PC-3 (cell line): ENCODE data around the gene SH3PXD2A. TPM values are rescaled to one million over a fixed set of nuclear protein-coding genes. Genes with fewer than 3 reads are reported as not detected.

Experiments used
- ATAC-seq: fragments of 200-7000 bp; cut with Tn5 transposase; 2 replicates; pipeline ENCODE4 v1.9.1; 2020; ENCODE audit warnings: mild to moderate bottlenecking, moderate library complexity
- BruUV-seq: library from RNA; stranded (reverse); fragments of 400-500 nt; replicated peaks from 2 replicates; lab custom pipeline; 2021; lab: Mats Ljungman, UMichigan
- CTCF ChIA-PET: fragments of 300-600 bp; sonication (Branson Sonifier 250); formaldehyde crosslinking; loops from one replicate; lab custom pipeline; 2022; ENCODE audit warnings: antibody characterized with exemption; lab: Charles Lee
- POLR2A ChIA-PET: fragments of 300-600 bp; sonication (Branson Sonifier 250); formaldehyde crosslinking; loops from one replicate; lab custom pipeline; 2022; ENCODE audit warnings: antibody characterized with exemption; ENCODE audit not compliant: unreplicated experiment; lab: Charles Lee
- DNase-seq: peaks from one replicate; pipeline ENCODE4 v3.0.0-alpha.2; 2015
- H2AFZ ChIP-seq: fragments of 300-600 bp; sonication (generic); 2 replicates; pipeline ENCODE4 v1.6.0; 2016; ENCODE audit warnings: antibody characterized with exemption, low read length
- H3F3A ChIP-seq: fragments of 300-600 bp; sonication (generic); one replicate; pipeline ENCODE4 v1.6.0; 2017; ENCODE audit warnings: antibody characterized with exemption, low read length, control low read depth, mild to moderate bottlenecking; ENCODE audit not compliant: unreplicated experiment
- H3K27ac ChIP-seq: fragments of 300-600 bp; sonication (generic); 2 replicates; pipeline ENCODE4 v1.5.1; 2016; ENCODE audit warnings: mild to moderate bottlenecking, low read length
- H3K27me3 ChIP-seq: fragments of 300-600 bp; sonication (generic); 2 replicates; pipeline ENCODE4 v1.6.1; 2016; ENCODE audit warnings: low read length, mixed read lengths
- H3K36me3 ChIP-seq: fragments of 300-600 bp; sonication (generic); 2 replicates; pipeline ENCODE4 v1.6.1; 2016; ENCODE audit warnings: low read depth, mixed run types, low read length, mixed read lengths
- H3K4me1 ChIP-seq: fragments of 300-600 bp; sonication (generic); 2 replicates; pipeline ENCODE4 v1.5.1; 2016; ENCODE audit warnings: low read length; ENCODE audit not compliant: insufficient read depth
- H3K4me2 ChIP-seq: fragments of 300-600 bp; sonication (generic); 2 replicates; pipeline ENCODE4 v1.6.0; 2016; ENCODE audit warnings: low read length
- H3K4me3 ChIP-seq: fragments of 300-600 bp; sonication (generic); 2 replicates; pipeline ENCODE4 v1.5.1; 2016; ENCODE audit warnings: mild to moderate bottlenecking, low read length, mixed read lengths
- H3K79me2 ChIP-seq: fragments of 300-600 bp; sonication (generic); 2 replicates; pipeline ENCODE4 v1.6.1; 2017; ENCODE audit warnings: low read length, mixed read lengths
- H3K9ac ChIP-seq: fragments of 300-600 bp; sonication (generic); 2 replicates; pipeline ENCODE4 v1.6.0; 2016; ENCODE audit warnings: mild to moderate bottlenecking, low read length
- H3K9me2 ChIP-seq: fragments of 300-600 bp; sonication (generic); replicated peaks from 2 replicates; pipeline ENCODE4 v1.6.1; 2016; ENCODE audit warnings: mixed run types, low read length, mixed read lengths
- H3K9me3 ChIP-seq: fragments of 300-600 bp; sonication (generic); 2 replicates; pipeline ENCODE4 v1.6.1; 2016; ENCODE audit warnings: low read length, mixed read lengths
- H4K20me1 ChIP-seq: fragments of 300-600 bp; sonication (generic); 2 replicates; pipeline ENCODE4 v1.6.1; 2016; ENCODE audit warnings: low read length, mixed read lengths
- EZH2 ChIP-seq: fragments of 300-600 bp; sonication (generic); IDR thresholded peaks from one replicate; pipeline ENCODE4 v1.6.1; 2017; ENCODE audit warnings: antibody characterized with exemption, mild to moderate bottlenecking, low read length; ENCODE audit not compliant: unreplicated experiment
- EZH2phosphoT487 ChIP-seq: fragments of 300-600 bp; sonication (generic); IDR thresholded peaks from 2 replicates; pipeline ENCODE4 v1.6.1; 2018; ENCODE audit warnings: mild to moderate bottlenecking, antibody characterized with exemption, low read length, borderline replicate concordance
- intact Hi-C: fragments of 100-400 bp; cut with micrococcal nuclease; formaldehyde crosslinking; loops from 2 replicates; pipeline ENCODE4 v1.9.0; 2023
- total RNA-seq: library from RNA; depleted of rRNA; stranded (reverse); fragments of >200 nt; gene quantifications from 2 replicates; pipeline ENCODE4 v1.2.3, GENCODE V29; 2014
- TF ChIP-seq, protein P1 (sequence below): fragments of 300-600 bp; sonication (generic); conservative IDR thresholded peaks from 2 replicates; pipeline ENCODE4 v1.5.1; 2017; ENCODE audit warnings: antibody characterized with exemption, low read depth, mild to moderate bottlenecking, low read length

Gene SH3PXD2A
- total RNA-seq, 1 experiment from 2014 or later, result 3.4 TPM

DNA sequence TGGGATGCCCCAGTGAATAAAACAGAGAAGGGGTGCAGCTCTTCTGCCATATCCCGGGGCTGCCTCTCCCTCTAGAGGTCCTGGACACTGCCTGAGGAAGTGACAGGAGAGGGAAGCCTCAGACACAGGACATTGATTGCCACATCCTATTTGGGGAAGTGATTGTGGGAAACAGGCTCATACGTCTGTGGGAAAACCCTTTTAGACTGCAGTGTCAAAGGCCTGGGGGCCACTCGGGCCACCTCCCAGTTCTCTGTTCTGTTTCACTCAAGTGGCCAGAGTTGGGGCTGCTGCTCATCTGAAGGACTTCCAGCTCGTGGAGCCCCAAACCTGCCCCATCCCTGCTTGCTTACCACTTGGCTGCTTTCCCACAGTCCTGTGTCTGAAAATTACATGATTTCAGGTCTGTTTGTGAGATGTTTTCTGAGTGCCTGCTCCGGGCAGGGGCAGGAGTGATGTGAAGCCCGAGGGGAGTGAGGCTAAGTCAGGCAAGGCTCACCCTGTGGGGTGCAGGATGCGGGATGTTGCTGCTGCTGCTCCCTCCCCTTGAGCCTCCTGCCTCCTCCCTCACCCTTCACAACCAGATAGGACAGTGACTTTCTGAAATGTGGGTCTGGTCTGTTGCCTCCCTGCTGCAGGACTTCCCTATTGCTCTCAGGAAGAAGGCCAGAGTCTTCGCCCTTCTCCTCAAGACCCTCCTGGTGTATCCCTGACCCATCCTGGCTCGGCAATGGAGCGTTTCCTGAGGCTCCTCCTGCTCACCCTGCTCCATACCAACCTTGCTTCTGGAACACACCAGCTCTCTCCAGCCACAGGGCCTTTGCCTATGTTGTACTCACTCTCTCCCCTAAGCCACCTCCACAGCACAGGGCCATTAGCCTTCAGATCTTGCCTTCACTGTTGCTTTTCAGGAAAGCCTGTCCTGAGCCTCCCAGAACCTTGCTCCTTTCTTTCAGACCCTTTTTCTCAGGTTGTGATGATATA is 303.5 kb downstream of the SH3PXD2A start:
- Histone ChIP-seq H3K9me3 (no peaks in the 10 kb centered on the region), H3K36me3 (no peaks in the 10 kb centered on the region), H3K27me3 (no peaks in the 10 kb centered on the region), H2AFZ (no peak overlapping the region), H3K4me3 (no peak overlapping the region), H3K27ac (no peak overlapping the region), H3K9ac (no peak overlapping the region), H3K4me1 (no peaks in the 10 kb centered on the region; the same call in 1 of the 2 replicates), H3K4me2 (no peak overlapping the region), H3K9me2 (no peaks in the 10 kb centered on the region), H4K20me1 (no peaks in the 10 kb centered on the region), H3K79me2 (no peaks in the 10 kb centered on the region), H3F3A (no peaks in the 10 kb centered on the region)
- TF ChIP-seq EZH2 (no peak), EZH2phosphoT487 (no peak)
- TF ChIP-seq, protein P1, sequence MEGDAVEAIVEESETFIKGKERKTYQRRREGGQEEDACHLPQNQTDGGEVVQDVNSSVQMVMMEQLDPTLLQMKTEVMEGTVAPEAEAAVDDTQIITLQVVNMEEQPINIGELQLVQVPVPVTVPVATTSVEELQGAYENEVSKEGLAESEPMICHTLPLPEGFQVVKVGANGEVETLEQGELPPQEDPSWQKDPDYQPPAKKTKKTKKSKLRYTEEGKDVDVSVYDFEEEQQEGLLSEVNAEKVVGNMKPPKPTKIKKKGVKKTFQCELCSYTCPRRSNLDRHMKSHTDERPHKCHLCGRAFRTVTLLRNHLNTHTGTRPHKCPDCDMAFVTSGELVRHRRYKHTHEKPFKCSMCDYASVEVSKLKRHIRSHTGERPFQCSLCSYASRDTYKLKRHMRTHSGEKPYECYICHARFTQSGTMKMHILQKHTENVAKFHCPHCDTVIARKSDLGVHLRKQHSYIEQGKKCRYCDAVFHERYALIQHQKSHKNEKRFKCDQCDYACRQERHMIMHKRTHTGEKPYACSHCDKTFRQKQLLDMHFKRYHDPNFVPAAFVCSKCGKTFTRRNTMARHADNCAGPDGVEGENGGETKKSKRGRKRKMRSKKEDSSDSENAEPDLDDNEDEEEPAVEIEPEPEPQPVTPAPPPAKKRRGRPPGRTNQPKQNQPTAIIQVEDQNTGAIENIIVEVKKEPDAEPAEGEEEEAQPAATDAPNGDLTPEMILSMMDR, result no peak
- POLR2A ChIA-PET, result no interaction called here
- ATAC-seq (no peak), DNase-seq (no peak)
- no TSS peak for BruUV-seq
- intact Hi-C loops, result no loop called here
- CTCF ChIA-PET, result no interaction called here

DNA sequence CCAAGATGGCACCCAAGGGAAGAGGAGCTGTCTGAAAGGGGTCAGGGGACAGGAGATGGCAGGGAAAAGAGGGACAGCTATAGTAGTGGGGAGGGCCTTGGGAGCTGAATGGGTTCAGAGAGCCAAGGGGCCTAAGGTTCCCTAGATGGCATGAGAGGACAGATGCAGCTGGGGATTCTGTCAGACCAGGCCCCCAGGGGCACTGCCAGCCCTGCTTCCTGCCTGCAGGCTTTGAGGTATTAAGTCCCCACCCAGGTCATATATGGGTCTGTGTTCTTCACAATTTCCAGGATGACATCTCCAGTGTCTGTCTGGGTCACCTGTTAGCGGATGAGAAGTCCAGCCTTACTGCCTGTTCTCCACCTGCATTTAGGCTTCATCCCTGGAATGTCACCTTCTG is 305.1 kb downstream of the SH3PXD2A start:
- no peak for DNase-seq
- Histone ChIP-seq H2AFZ (no peak overlapping the region), H3K36me3 (no peaks in the 10 kb centered on the region), H3K27ac (no peak overlapping the region), H3K27me3 (no peaks in the 10 kb centered on the region), H3F3A (no peaks in the 10 kb centered on the region), H3K4me2 (no peak overlapping the region), H3K4me3 (no peak overlapping the region), H3K9me3 (no peaks in the 10 kb centered on the region), H3K9me2 (no peaks in the 10 kb centered on the region), H3K4me1 (no peaks in the 10 kb centered on the region; the same call in 1 of the 2 replicates), H4K20me1 (no peaks in the 10 kb centered on the region), H3K9ac (no peak overlapping the region), H3K79me2 (no peaks in the 10 kb centered on the region)
- POLR2A ChIA-PET, result no interaction called here
- intact Hi-C loops, result no loop called here
- no TSS peak for BruUV-seq
- TF ChIP-seq, protein P1, result no peak
- no peak for TF ChIP-seq EZH2phosphoT487
- CTCF ChIA-PET, result no interaction called here
- ATAC-seq, result no peak

DNA sequence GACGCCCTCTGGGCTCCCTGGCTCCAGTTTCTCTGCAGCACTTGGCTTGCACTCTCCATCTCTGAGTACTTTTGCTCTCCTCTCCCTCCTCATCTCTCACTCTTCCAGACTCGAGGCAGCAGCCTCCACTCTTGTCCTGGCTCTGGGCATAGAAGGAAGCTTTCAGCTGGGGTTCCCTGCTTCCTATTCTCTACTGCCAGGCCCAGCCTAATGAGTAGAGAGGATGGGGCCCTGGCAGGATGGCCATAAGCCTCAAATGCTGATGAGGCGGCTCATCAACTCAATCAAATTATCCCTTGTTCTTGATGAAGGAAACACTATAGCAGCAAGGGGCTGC is 306.1 kb downstream of the SH3PXD2A start:
- no peak overlapping the region for H3K4me3 ChIP-seq
- no peaks in the 10 kb centered on the region for H4K20me1 ChIP-seq
- no peaks in the 10 kb centered on the region for H3F3A ChIP-seq
- no peak overlapping the region for H3K27ac ChIP-seq
- no peaks in the 10 kb centered on the region for H3K36me3 ChIP-seq
- CTCF ChIA-PET, result no interaction called here
- no peaks in the 10 kb centered on the region for H3K27me3 ChIP-seq
- ATAC-seq (no peak), DNase-seq (no peak)
- no TSS peak for BruUV-seq
- intact Hi-C loops, result no loop called here
- no peaks in the 10 kb centered on the region for H3K9me2 ChIP-seq
- POLR2A ChIA-PET, result no interaction called here
- H3K9ac ChIP-seq, result no peak overlapping the region
- no peaks in the 10 kb centered on the region for H3K9me3 ChIP-seq
- TF ChIP-seq EZH2phosphoT487 (no peak), EZH2 (no peak)
- TF ChIP-seq, protein P1, result no peak
- H3K4me2 ChIP-seq, result no peak overlapping the region
- no peak overlapping the region for H2AFZ ChIP-seq
- no peaks in the 10 kb centered on the region; the same call in 1 of the 2 replicates for H3K4me1 ChIP-seq
- no peaks in the 10 kb centered on the region for H3K79me2 ChIP-seq
